Mesenchymal stem cell (in vitro differentiated cells and primary cell): ENCODE results near the gene TTC8.
A peak's percentile ranks its signal among the peaks of the same experiment; 100 is the strongest.

Experiments used
- DNase-seq: peaks from one replicate; pipeline ENCODE4 v3.0.0-alpha.2; 2013
- H2AFZ ChIP-seq: one replicate; pipeline ENCODE4 v1.6.1; 2013; ENCODE audit warnings: low read depth, mild to moderate bottlenecking, control low read depth, inconsistent platforms, low read length, moderate library complexity
- H2AK5ac ChIP-seq: 2 replicates; pipeline ENCODE4 v1.6.1; 2013; ENCODE audit warnings: low read length, moderate library complexity, mild to moderate bottlenecking, inconsistent platforms; ENCODE audit not compliant: severe bottlenecking
- H2BK120ac ChIP-seq: one replicate; pipeline ENCODE4 v1.6.1; 2013; ENCODE audit warnings: low read depth, mild to moderate bottlenecking, inconsistent platforms, low read length, moderate library complexity
- H2BK12ac ChIP-seq, 2 experiments: one replicate each; pipeline ENCODE4 v1.6.1; 2013; ENCODE audit warnings: inconsistent platforms in 2 of 2, low read length in 2 of 2, mild to moderate bottlenecking in 2 of 2, moderate library complexity in 2 of 2, control low read depth in 1 of 2
- H2BK15ac ChIP-seq: one replicate; pipeline ENCODE4 v1.6.1; 2013; ENCODE audit warnings: mild to moderate bottlenecking, low read depth, inconsistent platforms; ENCODE audit not compliant: poor library complexity, severe bottlenecking
- H2BK5ac ChIP-seq: 2 replicates; pipeline ENCODE4 v1.6.1; 2013; ENCODE audit warnings: low read depth, mild to moderate bottlenecking, low read length, control low read depth, inconsistent platforms; ENCODE audit not compliant: poor library complexity, severe bottlenecking
- H3K14ac ChIP-seq, 2 experiments: one replicate each; pipeline ENCODE4 v1.6.1; 2013; ENCODE audit warnings: inconsistent platforms in 2 of 2, low read length in 2 of 2, control low read depth in 1 of 2, mild to moderate bottlenecking in 1 of 2, moderate library complexity in 1 of 2
- H3K18ac ChIP-seq, 2 experiments: one replicate each; pipeline ENCODE4 v1.6.1; 2013; ENCODE audit warnings: inconsistent platforms in 2 of 2, low read length in 2 of 2, control low read depth in 1 of 2, low read depth in 1 of 2, mild to moderate bottlenecking in 1 of 2
- H3K23ac ChIP-seq, 2 experiments: one replicate each; pipeline ENCODE4 v1.6.1; 2013; ENCODE audit warnings: inconsistent platforms in 2 of 2, low read length in 2 of 2, mild to moderate bottlenecking in 2 of 2, moderate library complexity in 2 of 2, control low read depth in 1 of 2
- H3K27ac ChIP-seq: 2 replicates; pipeline ENCODE4 v1.5.1; 2013; ENCODE audit warnings: mild to moderate bottlenecking, moderate library complexity, low read length, control low read depth, inconsistent platforms; ENCODE audit not compliant: poor library complexity, severe bottlenecking
- H3K27me3 ChIP-seq, 2 experiments: 2 replicates each; pipeline versions ENCODE4 v1.6.1 to v1.7.0; 2013; ENCODE audit warnings: low read length in 2 of 2, mild to moderate bottlenecking in 2 of 2, moderate library complexity in 2 of 2, control low read depth in 1 of 2, inconsistent platforms in 1 of 2; ENCODE audit not compliant: control insufficient read depth in 1 of 2, insufficient read depth in 1 of 2
- H3K36me3 ChIP-seq, 2 experiments: 2 replicates each; pipeline versions ENCODE4 v1.6.1 to v1.7.0; 2013; ENCODE audit warnings: low read length in 2 of 2, control low read depth in 1 of 2, inconsistent platforms in 1 of 2, low read depth in 1 of 2, mild to moderate bottlenecking in 1 of 2; ENCODE audit not compliant: insufficient read depth in 2 of 2, control insufficient read depth in 1 of 2
- H3K4ac ChIP-seq, 2 experiments: one replicate each; pipeline ENCODE4 v1.6.1; 2013; ENCODE audit warnings: inconsistent platforms in 2 of 2, low read length in 2 of 2, mild to moderate bottlenecking in 2 of 2, moderate library complexity in 2 of 2, control low read depth in 1 of 2, low read depth in 1 of 2
- H3K4me1 ChIP-seq: 2 replicates; pipeline ENCODE4 v1.6.1; 2013; ENCODE audit warnings: low read depth, low read length, control low read depth; ENCODE audit not compliant: control insufficient read depth, insufficient read depth
- H3K4me2 ChIP-seq: 2 replicates; pipeline ENCODE4 v1.6.1; 2013; ENCODE audit warnings: low read length, mild to moderate bottlenecking, inconsistent platforms; ENCODE audit not compliant: poor library complexity, severe bottlenecking
- H3K4me3 ChIP-seq, 2 experiments: 2 replicates each; pipeline versions ENCODE4 v1.5.1 to v1.7.0; 2013; ENCODE audit warnings: low read length in 2 of 2, mild to moderate bottlenecking in 2 of 2, control low read depth in 1 of 2, low read depth in 1 of 2; ENCODE audit not compliant: insufficient read depth in 1 of 2
- H3K79me1 ChIP-seq: replicated peaks from 2 replicates; pipeline ENCODE4 v1.6.1; 2013; ENCODE audit warnings: mild to moderate bottlenecking, control low read depth, low read length, inconsistent platforms; ENCODE audit not compliant: poor library complexity, severe bottlenecking
- H3K9ac ChIP-seq: 2 replicates; pipeline ENCODE4 v1.7.0; 2013; ENCODE audit warnings: mild to moderate bottlenecking, low read length, moderate library complexity
- H3K9me3 ChIP-seq: 2 replicates; pipeline ENCODE4 v1.7.0; 2013; ENCODE audit warnings: mild to moderate bottlenecking, low read length; ENCODE audit not compliant: control insufficient read depth
- H4K8ac ChIP-seq: one replicate; pipeline ENCODE4 v1.6.1; 2013; ENCODE audit warnings: inconsistent platforms, mild to moderate bottlenecking, low read length, moderate library complexity
- H4K91ac ChIP-seq: one replicate; pipeline ENCODE4 v1.6.1; 2013; ENCODE audit warnings: mild to moderate bottlenecking, low read length, inconsistent platforms
- WGBS: methylation state at CpG from one replicate; pipeline ENCODE4 v1.1.7; 2013; ENCODE audit warnings: mixed read lengths; 5-methylcytosine and 5-hydroxymethylcytosine counted together

Gene TTC8

GRCh38 chr14:88835661-88836060 lies 11.2 kb downstream of the TTC8 start:
- no peak overlapping the region for H3K4me2 ChIP-seq
- no peak for DNase-seq
- H3K18ac ChIP-seq = no peak overlapping the region
- peak overlapping the region; percentile 84 for H3K9ac ChIP-seq
- no peak overlapping the region for H2BK15ac ChIP-seq
- H3K79me1 ChIP-seq = peaks cover 19% of the 10 kb centered on the region
- H4K91ac ChIP-seq = no peak overlapping the region
- H3K14ac ChIP-seq = no peak overlapping the region
- H3K9me3 ChIP-seq = no peaks in the 10 kb centered on the region
- no peak overlapping the region for H2BK12ac ChIP-seq
- H2AFZ ChIP-seq = no peak overlapping the region
- no peaks in the 10 kb centered on the region for H3K27me3 ChIP-seq
- peaks cover 0 to 7% of the 10 kb centered on the region in 2 experiments for H3K36me3 ChIP-seq
- no peak overlapping the region for H2BK5ac ChIP-seq
- no peak overlapping the region for H2AK5ac ChIP-seq
- H4K8ac ChIP-seq = no peak overlapping the region
- no peak overlapping the region for H2BK120ac ChIP-seq
- no peak overlapping the region for H3K4me3 ChIP-seq
- no peak overlapping the region for H3K4ac ChIP-seq
- H3K27ac ChIP-seq = no peak overlapping the region
- H3K23ac ChIP-seq = no peak overlapping the region
- H3K4me1 ChIP-seq = peaks cover 3% of the 10 kb centered on the region

DNA sequence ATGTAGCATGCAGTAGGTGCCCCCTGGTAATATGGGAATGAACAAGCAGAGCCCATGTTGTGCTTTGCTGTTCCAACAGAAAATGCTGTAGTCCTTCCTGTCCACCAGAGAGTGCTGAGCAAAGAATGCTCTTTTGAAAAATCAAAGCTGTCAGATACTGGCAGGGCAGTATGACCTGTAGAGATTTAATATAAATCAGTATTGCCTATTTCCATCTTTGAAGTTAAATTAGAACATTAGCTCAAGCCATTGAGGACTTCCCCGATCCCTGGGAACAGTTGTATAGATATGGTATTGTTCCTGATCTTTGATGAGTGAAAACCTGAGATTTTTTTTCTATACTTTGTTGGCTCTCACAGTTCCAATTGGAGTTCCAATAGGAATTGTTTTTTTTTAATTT lies 13.0 kb downstream of the TTC8 start:
- H3K14ac ChIP-seq = no peak overlapping the region
- no peak overlapping the region for H2BK5ac ChIP-seq
- peaks cover 17% of the 10 kb centered on the region for H3K79me1 ChIP-seq
- H2BK15ac ChIP-seq = no peak overlapping the region
- no peak overlapping the region for H2AK5ac ChIP-seq
- H3K4me2 ChIP-seq = no peak overlapping the region
- H3K27ac ChIP-seq = no peak overlapping the region
- no peaks in the 10 kb centered on the region for H3K27me3 ChIP-seq
- H3K4ac ChIP-seq = no peak overlapping the region
- no peak overlapping the region for H3K9ac ChIP-seq
- H4K91ac ChIP-seq = no peak overlapping the region
- H3K4me1 ChIP-seq = peaks cover 3% of the 10 kb centered on the region
- no peak overlapping the region for H3K4me3 ChIP-seq
- H3K36me3 ChIP-seq = peaks cover 3 to 25% of the 10 kb centered on the region in 2 experiments
- no peak overlapping the region for H3K18ac ChIP-seq
- WGBS = 100% methylated on average over 1 of the region's 1 CpG
- no peak overlapping the region for H4K8ac ChIP-seq
- no peak overlapping the region for H2BK120ac ChIP-seq
- no peaks in the 10 kb centered on the region for H3K9me3 ChIP-seq
- H2AFZ ChIP-seq = no peak overlapping the region
- H2BK12ac ChIP-seq = no peak overlapping the region
- H3K23ac ChIP-seq = no peak overlapping the region
- no peak for DNase-seq

GRCh38 chr14:88838015-88838414 lies 13.6 kb downstream of the TTC8 start:
- Histone ChIP-seq H2BK120ac (no peak overlapping the region), H3K27me3 (no peaks in the 10 kb centered on the region), H3K23ac (no peak overlapping the region), H2BK12ac (no peak overlapping the region), H3K4ac (no peak overlapping the region), H4K8ac (no peak overlapping the region), H3K36me3 (peaks cover 3 to 27% of the 10 kb centered on the region in 2 experiments), H3K4me1 (peaks cover 3% of the 10 kb centered on the region), H2AK5ac (no peak overlapping the region), H3K9ac (no peak overlapping the region), H3K18ac (no peak overlapping the region), H3K14ac (no peak overlapping the region), H3K4me3 (no peak overlapping the region), H3K9me3 (no peaks in the 10 kb centered on the region), H2BK5ac (no peak overlapping the region), H4K91ac (no peak overlapping the region), H3K4me2 (no peak overlapping the region), H3K79me1 (peaks cover 17% of the 10 kb centered on the region), H3K27ac (no peak overlapping the region), H2BK15ac (no peak overlapping the region), H2AFZ (no peak overlapping the region)
- WGBS = 75% methylated on average over 1 of the region's 3 CpGs
- no peak for DNase-seq

GRCh38 chr14:88840926-88841325 lies 16.5 kb downstream of the TTC8 start:
- H3K27ac ChIP-seq = no peak overlapping the region
- no peak overlapping the region for H2BK120ac ChIP-seq
- H3K4me3 ChIP-seq = no peak overlapping the region
- no peaks in the 10 kb centered on the region for H3K9me3 ChIP-seq
- no peak overlapping the region for H3K14ac ChIP-seq
- H3K4me1 ChIP-seq = no peaks in the 10 kb centered on the region
- no peak overlapping the region for H3K4ac ChIP-seq
- 91% methylated on average over 1 of the region's 5 CpGs for WGBS
- no peak overlapping the region for H2BK5ac ChIP-seq
- H3K18ac ChIP-seq = no peak overlapping the region
- no peak overlapping the region for H3K9ac ChIP-seq
- no peak overlapping the region for H3K4me2 ChIP-seq
- no peak overlapping the region for H3K23ac ChIP-seq
- no peak overlapping the region for H2AK5ac ChIP-seq
- no peak overlapping the region for H4K91ac ChIP-seq
- H4K8ac ChIP-seq = no peak overlapping the region
- peaks cover 15% of the 10 kb centered on the region for H3K79me1 ChIP-seq
- DNase-seq = no peak
- H2AFZ ChIP-seq = no peak overlapping the region
- H2BK12ac ChIP-seq = no peak overlapping the region
- peaks cover 3 to 39% of the 10 kb centered on the region in 2 experiments for H3K36me3 ChIP-seq
- no peak overlapping the region for H2BK15ac ChIP-seq
- H3K27me3 ChIP-seq = no peaks in the 10 kb centered on the region
